ENCODE results near the gene ESPN. TPM values are rescaled to one million over a fixed set of nuclear protein-coding genes. Genes with fewer than 3 reads are reported as not detected.

Gene ESPN
- polyA plus RNA-seq, 1 experiment: not detected

DNA sequence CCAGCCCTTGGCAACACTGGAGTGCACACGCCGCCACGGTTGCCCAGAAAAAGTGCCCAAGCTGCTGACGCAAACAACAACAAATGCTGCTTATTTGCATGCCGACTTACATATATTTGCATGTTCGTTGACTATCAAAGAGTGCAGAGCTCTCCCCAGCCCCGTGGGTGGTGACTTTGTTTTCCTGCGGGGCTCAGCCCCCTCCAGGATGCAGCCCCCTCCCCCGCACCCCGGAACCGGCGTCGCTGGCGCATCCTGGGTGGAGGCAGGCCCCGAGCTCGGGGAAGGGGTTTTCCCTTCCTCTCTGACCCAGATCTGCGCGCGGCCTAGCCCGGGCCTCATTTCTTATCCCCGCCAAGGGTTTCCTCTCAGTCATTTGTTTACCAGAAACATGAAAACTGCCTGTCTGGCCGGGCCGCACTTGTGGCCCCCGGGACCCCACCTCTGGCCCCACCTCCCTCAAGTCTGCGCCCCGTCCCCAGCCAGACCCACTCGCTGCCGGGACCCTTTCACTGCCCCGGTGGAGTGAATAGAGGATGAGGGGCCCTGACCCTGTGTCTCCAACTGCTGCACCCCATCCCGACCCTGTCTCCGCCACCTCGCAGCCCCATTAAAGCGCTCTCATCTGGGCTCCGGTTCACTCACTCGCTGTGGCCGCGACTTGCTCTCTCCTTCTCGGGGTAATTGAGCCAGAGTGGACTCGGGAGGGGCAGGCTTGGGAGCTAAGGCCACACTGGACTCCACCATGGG lies 35.9 kb downstream of the ESPN start:
- peaks cover 25% of the 10 kb centered on the region for H3K27me3 ChIP-seq (ENCODE audit: control insufficient read depth, insufficient read depth, low read length)
- no peak overlapping the region for H3K4me3 ChIP-seq (ENCODE audit: low read depth, low read length)
- no peak for TF ChIP-seq CTCF (IDR thresholded peaks at IDR 0.05; ENCODE audit: low read depth, low read length)
- peaks cover 10% of the 10 kb centered on the region; the same call in 1 of the 2 replicates for H3K9me3 ChIP-seq (ENCODE audit: control insufficient read depth, insufficient read depth, low read length)
- ChIA-PET POLR2A (interaction anchor here (0.6 kb wide), 1 partner anchor 17 kb away, joined by 9 read pairs; no protein-coding TSS in a partner anchor), CTCF (interaction anchor here (1.7 to 2.0 kb wide), 2 partner anchors 23 to 25 kb away, joined by 4 to 5 read pairs; no protein-coding TSS in a partner anchor)
- DNase-seq (ENCODE audit: low read depth, low spot score): no peak
- no peak overlapping the region for H3K27ac ChIP-seq (ENCODE audit: low read depth, low read length)

GRCh38 chr1:6461051-6461530 lies 36.5 kb downstream of the ESPN start:
- no peak overlapping the region for H3K27ac ChIP-seq (ENCODE audit: low read depth, low read length)
- peaks cover 10% of the 10 kb centered on the region; the same call in 1 of the 2 replicates for H3K9me3 ChIP-seq (ENCODE audit: control insufficient read depth, insufficient read depth, low read length)
- no peak for DNase-seq (ENCODE audit: low read depth, low spot score)
- ChIA-PET POLR2A (no interaction called here), CTCF (interaction anchor here (1.7 to 2.0 kb wide), 2 partner anchors 24 to 25 kb away, joined by 4 to 5 read pairs; no protein-coding TSS in a partner anchor)
- H3K27me3 ChIP-seq (ENCODE audit: control insufficient read depth, insufficient read depth, low read length): peaks cover 21% of the 10 kb centered on the region
- no peak overlapping the region for H3K4me3 ChIP-seq (ENCODE audit: low read depth, low read length)
- TF ChIP-seq CTCF (IDR thresholded peaks at IDR 0.05; ENCODE audit: low read depth, low read length): no peak

- no peak overlapping the region for H3K4me3 ChIP-seq (ENCODE audit: low read depth, low read length)
- peaks cover 14% of the 10 kb centered on the region for H3K27me3 ChIP-seq (ENCODE audit: control insufficient read depth, insufficient read depth, low read length)
- no peak for DNase-seq (ENCODE audit: low read depth, low spot score)
- POLR2A ChIA-PET: no interaction called here
- H3K27ac ChIP-seq (ENCODE audit: low read depth, low read length): no peak overlapping the region
- no peak for TF ChIP-seq CTCF (IDR thresholded peaks at IDR 0.05; ENCODE audit: low read depth, low read length)
- CTCF ChIA-PET: interaction anchor here (1.0 to 1.2 kb wide), 3 partner anchors 13 to 185 kb away, joined by 3 to 4 read pairs (median 3); no protein-coding TSS in a partner anchor
- H3K9me3 ChIP-seq (ENCODE audit: control insufficient read depth, insufficient read depth, low read length): peaks cover 10% of the 10 kb centered on the region; the same call in 1 of the 2 replicates
Measured at GRCh38 chr1:6461538-6462411, 37.2 kb downstream of the ESPN start.

DNA sequence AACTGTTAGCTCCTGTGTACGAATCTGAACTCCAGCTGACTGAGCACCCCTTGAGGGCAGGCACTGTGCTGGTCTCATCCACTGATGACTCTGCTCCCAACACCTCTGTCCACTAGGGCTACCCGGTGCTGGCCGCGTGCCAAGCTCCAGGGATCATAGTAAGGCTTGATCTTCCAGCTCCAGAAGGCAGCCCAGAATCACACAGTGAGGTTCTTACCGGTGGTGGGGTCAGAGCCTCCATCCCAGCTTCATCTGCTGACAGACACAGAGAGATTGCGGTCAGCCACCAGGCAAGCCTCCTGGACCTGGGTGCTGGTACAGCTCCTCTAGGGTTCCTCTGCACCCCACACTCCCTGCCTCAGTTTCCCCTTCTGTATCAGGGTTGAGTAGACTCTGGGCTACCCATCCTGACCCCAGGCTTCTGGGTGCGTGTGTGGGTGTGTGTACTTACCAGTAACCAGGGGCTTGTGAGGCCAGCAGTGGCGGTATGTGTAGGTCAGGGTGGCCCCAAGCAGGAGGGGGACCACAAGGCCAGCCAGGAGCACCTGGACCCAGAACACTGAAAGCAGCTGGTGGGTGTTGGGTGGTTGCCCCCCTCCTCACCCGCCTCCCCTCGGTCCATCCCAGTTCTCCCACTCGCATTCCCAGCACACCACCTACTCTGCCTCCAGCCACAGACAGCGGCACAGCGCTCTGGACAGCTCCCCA lies 38.0 kb downstream of the ESPN start:
- POLR2A ChIA-PET: no interaction called here
- CTCF ChIA-PET: interaction anchor here (1.0 to 1.2 kb wide), 3 partner anchors 12 to 184 kb away, joined by 3 to 4 read pairs (median 3); no protein-coding TSS in a partner anchor

More for the DNA sequence above, 38.0 kb downstream of the ESPN start:
- no peak for DNase-seq (ENCODE audit: low read depth, low spot score)
- peaks cover 10% of the 10 kb centered on the region; the same call in 1 of the 2 replicates for H3K9me3 ChIP-seq (ENCODE audit: control insufficient read depth, insufficient read depth, low read length)
- no peak overlapping the region for H3K4me3 ChIP-seq (ENCODE audit: low read depth, low read length)
- H3K27me3 ChIP-seq (ENCODE audit: control insufficient read depth, insufficient read depth, low read length): peaks cover 11% of the 10 kb centered on the region
- no peak for TF ChIP-seq CTCF (IDR thresholded peaks at IDR 0.05; ENCODE audit: low read depth, low read length)
- H3K27ac ChIP-seq (ENCODE audit: low read depth, low read length): no peak overlapping the region

All from AG04450 (cell line).